ENCODE measurements around the gene LOXL1.
"Not testable (repeated sequence)": the region's sequence is repeated elsewhere in the genome, so short reads cannot be mapped to it uniquely, and the experiment has no call there.

Gene LOXL1

DNA sequence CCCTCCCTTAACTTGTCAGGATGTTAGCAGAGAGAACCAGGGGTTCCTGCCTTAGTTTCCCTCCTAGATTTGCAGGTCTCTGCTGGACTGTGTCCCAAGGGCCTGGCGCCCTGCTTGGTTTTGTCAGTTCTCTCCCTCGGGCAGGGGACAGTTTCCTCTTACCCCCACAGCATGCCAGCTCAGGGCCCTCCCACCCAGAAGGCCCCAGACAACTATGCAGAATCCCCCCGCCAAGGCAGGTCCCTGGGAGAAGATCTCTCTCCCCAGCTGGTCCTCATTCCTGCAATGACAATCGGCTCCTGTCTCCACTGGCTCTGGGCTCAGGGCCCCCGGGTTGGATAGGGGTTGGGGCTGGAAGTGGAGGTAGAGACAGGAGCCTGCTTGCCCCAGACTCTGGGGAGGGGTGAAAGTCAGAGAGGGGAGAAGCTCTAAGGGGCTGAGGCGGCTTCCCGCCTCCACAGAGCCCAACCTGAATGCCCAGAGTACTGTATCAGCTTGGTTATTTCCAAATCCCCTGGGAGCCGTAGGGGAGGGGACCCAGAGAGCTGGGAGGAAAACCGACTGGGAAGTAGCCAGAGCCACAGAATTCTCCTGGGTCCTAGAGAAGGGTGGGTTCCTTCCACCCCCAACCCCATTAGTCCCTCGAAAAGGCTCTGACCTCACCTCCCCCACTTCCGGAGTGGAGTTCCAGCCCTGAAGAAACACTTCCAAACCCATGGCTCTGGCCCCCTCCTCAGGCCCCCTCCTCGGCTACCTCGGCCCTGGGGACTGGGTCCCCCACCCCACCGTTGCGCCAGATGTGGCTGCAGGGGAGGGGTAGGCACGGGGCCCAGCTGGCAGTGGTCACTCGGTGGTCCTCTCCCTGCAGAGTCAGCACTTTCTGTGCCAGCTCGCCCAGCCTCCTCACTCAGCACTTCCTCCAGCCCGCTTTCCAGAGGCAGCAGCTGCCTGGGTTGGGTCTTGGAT is 3.8 kb upstream of the LOXL1 start:
- no peak for DNase-seq

- DNase-seq = no peak
These were observed 3.1 kb upstream of the LOXL1 start for GRCh38 chr15:73923156-73923487.

- no peak for DNase-seq
These were observed 2.6 kb upstream of the LOXL1 start for GRCh38 chr15:73923488-73924164.

DNA sequence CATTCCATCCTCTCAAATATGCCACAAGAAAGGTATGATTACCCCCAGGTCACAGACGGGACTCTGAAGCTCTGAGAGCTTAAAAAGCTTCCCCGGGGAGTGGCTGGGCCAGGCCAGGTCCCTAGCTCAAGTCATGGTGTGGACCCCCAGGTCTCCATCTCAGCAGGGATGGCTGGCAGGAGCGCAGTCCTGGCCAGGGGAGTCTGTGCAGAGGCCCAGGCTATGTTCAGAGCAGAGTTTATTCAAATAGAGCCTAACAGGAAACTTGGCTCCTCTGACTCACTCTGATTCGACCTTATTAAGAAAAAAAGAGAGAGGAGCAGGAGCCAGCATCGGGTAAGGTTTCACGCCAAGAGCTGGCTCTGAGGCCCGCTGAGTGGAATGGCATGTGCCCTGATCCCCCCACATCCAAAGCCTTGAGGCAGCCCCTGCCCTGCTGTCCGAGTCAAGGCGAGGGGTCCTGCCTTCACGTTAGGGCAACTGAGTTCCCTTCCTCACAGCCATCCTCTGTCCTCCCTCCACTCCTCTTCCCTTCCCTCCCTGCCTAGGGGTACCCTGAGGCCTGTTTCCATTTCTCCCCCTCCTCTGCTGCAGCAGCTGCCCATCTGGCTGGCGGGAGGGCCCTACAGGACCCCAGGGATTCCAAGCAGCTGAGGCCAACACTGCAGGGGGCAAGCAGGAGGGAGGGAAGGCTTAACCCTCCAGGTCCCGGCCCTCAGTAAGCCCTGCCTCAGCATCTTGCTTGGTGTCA is 1.9 kb upstream of the LOXL1 start:
- peak; percentile 14 for DNase-seq

GRCh38 chr15:73925848-73926218 is 429 bp upstream of the LOXL1 start:
- no peak for DNase-seq

GRCh38 chr15:73927003-73927475 is 777 bp downstream of the LOXL1 start:
- DNase-seq = peak; percentile 21

- DNase-seq = no peak
These were observed 1.4 kb downstream of the LOXL1 start for GRCh38 chr15:73927476-73928240.

- DNase-seq = no peak
These were observed 1.9 kb downstream of the LOXL1 start for GRCh38 chr15:73928241-73928579.

DNA sequence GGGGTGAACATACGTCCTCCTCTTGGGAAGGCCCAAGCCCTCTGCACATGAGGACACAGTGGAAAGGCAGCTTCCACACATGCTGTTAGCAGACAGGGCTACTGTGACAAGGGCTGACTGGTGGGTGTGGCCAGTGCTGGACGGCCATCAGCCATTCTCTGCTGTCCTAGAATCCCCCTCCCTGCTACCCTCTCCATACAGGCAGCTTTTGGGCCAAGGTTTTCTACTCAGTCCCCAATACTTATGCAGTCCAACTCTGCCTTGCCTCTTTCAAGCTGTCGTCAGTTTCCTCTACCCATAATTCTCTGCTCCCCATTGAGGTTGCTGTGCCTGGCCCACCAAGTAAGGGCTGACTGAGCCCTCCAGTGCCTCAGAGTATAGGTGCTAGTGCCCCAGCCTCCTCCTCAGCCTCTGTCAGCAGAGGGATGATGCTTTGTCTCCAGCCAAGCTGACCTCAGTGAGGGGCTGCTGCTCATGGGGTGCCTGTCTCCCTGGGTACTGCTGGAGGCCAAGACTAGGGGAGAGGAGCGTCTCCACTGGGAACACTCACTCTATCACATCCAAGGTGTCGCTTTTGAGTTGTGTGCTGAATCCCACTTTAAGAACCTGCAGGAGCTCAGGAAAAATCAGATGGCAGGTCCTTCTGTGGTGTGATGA is 2.8 kb downstream of the LOXL1 start:
- DNase-seq = no peak

GRCh38 chr15:73930371-73930770 is 4.1 kb downstream of the LOXL1 start:
- no peak for DNase-seq

- DNase-seq = no peak
These were observed 4.6 kb downstream of the LOXL1 start for GRCh38 chr15:73930790-73931281.

GRCh38 chr15:73931441-73931840 is 5.2 kb downstream of the LOXL1 start:
- DNase-seq = no peak

DNA sequence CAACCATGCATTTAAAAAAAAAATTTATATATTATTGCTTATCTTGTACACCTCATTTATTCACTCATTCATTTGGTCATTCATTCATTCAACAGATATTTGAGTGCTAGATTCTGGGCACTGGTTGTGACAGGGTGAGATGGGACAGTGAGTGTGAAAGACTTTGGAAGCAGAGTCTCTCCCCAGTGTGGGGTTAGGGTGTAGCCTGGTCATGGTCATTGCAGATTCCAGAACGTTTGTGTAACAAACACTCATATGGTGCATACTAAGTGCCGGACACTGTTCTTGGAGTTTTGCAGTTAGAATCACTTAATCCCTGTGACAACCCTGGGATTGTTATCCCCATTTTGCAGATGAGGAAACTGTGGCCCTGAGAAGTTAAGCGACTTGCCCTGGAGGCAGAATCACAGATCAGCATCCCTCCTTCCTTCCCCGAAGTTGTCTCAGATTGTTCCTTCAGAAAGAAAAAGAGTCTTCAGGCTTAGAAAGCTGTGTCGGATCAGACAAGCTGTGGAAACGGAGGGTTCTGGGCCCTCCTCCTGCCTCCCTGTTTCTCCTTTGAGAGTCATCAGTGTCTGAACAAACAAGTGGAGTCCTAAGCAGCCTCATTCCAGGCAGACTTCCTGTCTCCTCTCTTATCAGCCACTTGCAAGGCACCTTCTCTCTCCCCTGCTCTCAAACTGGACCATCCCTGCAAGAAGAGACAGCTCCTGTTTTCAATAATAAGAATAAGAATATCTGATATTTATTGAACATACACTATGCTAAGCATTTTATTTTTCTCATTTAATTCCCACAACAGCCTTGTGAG is 6.3 kb downstream of the LOXL1 start:
- DNase-seq = no peak

DNA sequence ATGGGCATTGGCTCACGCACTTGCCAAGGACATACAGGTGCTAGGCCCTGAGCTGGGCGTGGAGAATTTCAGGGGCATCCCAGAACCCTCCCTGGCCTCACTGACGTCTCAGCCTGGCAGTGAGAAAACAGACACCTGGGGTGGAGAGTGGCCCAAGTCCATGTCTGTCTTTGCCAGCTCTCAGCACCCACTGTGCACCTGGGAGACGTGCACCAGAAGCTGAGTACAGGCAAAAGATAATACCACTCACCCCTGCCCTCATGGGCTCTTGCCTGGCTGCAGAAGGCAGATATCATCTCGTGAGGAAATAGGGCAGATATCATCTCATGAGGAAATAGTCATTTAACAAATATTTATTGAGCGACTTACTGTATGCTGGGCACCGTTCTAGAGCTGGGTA is 8.0 kb downstream of the LOXL1 start:
- no peak for DNase-seq

- DNase-seq = no peak
These were observed 9.3 kb downstream of the LOXL1 start for GRCh38 chr15:73935547-73935946.

DNA sequence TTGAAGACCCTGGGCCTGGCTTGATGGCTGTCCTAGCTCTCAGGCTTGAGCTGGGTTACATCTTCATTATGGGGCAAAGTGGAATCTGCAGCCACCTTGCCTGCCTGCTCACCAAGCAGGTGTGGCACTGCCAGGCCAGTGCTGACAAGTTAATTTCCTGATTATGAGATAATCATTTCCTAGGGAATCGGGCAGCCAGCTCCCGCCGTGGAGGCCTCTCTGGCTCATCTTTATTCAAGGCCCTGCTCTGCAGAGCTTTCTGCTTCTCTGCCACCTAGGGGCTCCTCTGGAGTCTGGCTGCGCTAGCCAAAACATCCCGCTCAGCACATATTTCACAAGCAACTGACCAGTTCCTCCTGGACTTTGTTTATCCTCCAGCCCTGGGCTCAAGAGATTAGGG is 9.9 kb downstream of the LOXL1 start:
- no peak for DNase-seq

GRCh38 chr15:73936588-73937290 is 10.5 kb downstream of the LOXL1 start:
- DNase-seq = no peak

GRCh38 chr15:73937296-73937695 is 11.0 kb downstream of the LOXL1 start:
- no peak for DNase-seq

DNA sequence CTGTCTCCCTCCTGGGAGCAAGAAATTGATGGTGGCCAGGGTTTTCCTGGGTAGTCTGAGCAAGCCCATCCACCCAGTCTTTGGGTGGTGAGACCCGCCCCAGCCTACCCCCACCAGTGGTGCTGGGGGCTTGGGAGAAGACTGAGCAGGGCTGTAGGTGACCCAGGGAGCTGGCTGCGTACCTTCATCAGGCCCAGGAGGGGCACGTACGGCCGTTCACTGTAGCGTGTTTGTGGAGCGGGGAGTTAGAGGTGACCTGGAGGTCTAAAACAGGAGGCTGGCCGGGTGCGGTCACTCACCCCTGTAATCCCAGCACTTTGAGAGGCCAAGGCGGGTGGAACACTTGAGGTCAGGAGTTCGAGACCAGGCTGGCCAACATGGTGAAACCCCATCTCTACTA is 11.5 kb downstream of the LOXL1 start:
- DNase-seq = no peak

DNA sequence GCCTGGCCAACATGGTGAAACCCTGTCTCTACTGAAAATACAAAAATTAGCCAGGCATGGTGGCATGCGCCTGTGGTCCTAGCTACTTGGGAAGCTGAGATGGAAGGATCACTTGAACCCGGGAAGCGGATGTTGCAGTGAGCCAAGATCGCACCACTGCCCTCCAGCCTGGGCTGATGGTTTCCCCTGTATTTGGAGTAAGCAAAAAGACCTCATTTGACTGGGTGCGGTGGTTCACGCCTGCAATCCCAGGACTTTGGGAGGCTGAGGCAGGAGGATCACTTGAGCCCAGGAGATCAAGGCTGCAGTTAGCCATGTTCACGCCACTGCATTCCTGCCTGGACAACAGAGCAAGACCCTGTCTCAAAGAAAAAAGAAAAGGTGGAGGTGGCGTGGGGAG is 12.3 kb downstream of the LOXL1 start:
- DNase-seq = not testable (repeated sequence)

DNA sequence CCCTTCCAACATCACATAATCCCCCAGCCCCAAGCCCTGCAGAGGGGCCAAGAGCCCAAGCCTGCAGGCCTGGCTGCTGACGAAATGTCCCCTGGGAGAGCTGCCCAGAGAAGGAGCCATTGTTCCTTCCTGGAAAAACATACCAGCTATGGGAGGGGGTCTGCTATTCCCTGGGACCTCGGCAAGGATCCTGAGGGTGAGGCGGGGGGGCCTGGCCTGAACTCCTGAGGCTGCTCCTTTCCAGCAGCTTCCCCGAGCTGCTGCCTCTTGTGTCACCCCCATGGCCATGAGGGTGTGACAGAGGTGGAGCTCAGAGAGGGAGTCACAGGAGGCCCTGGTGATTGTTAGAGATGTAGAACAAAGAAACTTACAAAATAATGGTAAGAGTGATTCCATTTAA is 12.9 kb downstream of the LOXL1 start:
- DNase-seq = no peak
